DLD1 (cell line): Measurements from ENCODE around the gene RNH1.

Source experiments
- in situ Hi-C: cut with HindIII; loops from 2 replicates; pipeline ENCODE4 v1.10.0; 2017; ENCODE audit warnings: low sequenced_read_pairs

The RNH1 gene

DNA sequence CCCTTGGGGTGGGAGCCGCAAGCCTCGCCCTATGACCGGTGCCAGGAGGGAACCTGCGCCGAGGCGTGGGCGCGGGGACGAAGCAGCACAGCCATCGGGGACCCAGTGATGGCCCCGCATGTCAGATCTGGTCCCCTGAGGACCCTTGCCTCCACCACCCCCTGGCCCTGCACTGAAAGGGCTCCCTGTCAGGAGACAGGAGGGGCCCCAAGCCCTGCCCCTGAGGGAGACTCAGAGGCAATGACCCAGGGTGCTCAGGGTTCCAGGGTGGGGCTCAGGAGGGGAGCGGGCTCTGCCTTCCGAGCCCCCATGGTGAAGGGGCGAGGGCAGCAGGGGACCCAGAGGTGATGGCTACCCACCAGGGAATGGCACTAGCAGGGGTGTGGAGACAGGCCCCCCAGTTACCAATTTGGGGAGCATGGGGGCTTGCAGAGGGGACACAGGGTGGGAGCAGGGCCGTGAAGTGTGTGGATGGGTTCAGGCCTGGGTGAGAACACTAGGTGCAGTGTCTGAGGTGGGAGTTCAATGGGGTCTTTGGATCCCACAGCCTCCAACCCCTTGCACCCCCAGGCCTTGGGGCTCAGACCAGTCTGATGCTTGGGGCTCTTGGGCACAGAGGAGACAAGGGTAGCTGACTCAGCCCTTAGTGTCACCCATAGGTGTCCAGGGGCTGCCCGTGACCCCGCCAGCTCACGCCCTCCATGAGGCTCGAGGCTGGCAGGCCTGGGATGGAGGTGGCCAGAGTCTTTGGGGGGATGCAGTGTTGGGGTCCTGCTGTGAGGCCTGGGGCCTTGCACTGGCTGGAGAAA lies 30.8 kb upstream of the RNH1 start:
- in situ Hi-C loops: no loop called here

DNA sequence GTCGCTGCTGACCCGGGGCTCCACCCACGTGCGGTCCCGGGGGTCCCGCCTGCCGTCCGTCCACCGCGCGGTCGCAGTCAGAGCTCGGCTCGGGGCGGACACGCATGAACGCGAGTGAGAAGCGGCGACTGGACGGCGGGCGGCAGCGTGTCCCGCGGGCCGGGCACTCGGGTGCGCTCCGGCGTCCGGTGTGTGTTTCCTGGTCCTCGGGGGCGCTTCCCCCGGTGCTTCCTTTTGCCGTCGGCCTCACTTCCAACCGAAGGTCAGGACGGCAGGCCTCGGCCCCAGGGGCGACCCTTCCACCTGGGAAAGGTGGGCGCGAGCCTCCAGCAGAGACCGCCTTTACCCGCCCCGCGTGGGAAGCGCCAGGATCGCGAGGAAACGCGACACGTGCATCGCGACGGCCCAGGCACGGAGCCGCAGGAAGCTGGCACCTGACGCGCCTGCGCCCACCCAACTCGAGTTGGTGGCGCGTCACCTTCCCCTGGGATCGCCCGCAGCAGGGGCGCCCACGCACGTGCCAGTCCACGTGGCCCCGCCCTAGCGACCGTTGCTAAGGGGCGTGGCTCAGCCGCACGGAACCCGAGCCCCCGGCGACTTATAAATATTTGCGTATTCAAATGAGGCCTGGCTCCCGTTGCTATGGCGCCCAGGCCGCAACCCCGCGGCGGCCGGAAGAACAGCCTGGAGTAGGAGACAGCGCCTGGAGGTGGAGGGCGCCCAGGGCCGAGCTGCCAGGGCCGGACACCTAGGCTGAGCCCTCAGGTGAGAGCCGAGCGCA lies 30.0 kb upstream of the RNH1 start, which contains the start of gene LRRC56:
TSS of gene LRRC56 (plus strand) at position 687 of the 781 bp plus-strand sequence. CDS start 3,158 bp downstream, outside the sequence.
- in situ Hi-C loops: no loop called here

DNA sequence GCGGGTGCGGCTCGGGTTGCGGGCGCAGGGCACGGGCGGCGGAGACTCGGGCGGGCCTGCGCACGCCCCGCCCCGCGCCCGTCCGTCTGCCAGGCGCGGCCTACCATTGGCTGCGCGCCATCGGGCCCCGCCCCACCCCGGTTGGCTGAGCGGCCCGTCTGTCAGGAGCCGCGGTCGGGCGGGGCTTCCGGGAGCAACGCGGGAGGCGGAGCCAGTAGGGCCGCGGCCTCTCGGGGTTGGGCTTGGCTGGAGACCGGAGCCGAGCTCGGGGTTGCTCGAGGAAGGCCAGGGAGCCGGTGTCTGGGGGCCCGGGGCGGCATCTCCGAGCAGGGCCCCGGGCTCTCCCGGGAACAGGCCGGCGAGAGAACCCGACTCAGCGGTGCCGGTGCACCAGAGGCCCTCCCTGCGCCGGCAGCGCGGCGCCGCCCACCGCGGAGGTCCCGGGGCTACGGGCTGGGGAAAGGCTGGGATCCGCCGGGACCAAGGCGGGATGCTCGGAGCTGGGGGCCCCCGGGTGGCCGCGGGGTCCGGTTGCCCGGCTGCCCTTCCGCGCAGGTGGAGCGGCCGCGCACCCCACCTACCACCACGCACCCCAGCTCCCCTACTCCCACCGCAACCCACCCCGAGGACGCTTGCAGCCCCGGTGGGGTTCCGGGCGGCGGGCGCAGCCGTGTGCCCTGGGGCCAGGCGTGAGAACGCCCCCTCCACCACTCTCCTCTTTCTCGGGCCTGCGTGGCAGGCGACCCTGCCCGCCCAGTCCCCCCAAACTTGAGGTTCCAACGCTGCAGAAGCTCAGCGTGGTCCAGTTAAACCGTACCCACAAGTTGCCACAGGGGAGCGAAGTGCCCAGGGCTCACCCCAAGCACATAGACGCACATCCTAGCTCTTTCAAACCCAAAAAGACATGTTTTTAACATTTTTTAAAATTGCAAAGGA lies 28.7 kb upstream of the RNH1 start, which contains the start of gene HRAS:
TSS of gene HRAS (minus strand) at position 58 of the 936 bp plus-strand sequence.
- in situ Hi-C loops: no loop called here

DNA sequence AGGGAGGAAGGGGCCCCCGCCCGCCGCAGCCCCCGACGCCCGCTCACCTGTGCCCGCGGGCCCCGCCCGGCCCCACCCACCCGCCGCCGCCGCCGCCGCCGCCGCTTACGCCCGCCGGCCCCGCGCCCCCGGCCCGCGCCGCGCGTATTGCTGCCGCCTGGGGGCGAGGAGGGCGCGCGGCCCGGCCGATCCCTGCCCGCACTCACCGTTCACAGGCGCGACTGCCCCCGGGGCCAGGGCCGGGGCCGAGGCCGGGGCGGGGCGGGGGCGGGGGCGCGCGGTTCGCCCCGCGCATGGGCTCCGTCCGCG lies 28.1 kb upstream of the RNH1 start:
- in situ Hi-C loops: no loop called here

DNA sequence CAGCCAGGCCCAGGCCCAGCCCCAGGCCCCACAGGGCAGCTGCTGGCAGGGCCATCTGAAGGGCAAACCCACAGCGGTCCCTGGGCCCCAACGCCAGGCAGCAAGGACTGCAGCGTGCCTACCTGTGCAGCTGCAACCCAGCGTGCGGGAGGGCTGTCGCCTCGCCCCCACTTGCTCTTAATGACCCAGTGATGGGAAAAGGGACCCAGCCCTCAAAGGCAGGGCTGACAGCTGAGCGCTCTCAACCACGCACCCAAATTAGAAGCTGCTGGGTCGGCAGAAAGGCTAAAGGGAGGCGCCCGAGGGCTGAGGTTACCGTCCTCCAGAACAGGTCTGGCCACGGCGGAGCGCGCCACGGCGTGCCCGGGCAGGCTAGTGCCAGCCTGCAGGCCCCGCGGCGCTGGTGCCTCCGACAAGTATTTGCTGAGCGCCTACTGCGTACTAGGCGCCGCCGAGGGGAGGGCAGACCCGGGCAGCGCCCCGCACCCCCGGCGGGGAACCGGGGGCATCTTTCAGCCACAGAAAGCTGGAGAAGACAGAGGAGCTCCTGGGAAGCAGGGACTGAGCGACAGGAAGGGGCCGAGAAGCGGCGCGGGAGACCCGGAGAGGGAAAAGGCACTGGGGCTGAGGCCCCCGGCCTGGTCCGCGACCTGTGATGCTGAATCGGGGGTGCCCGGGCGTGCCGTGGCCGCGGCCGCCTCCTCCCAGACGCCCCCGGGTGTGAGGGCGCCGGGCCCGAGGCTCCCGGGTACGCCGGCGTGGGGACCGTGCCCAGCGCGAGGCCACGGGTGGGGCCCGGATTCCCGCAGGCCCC lies 27.6 kb upstream of the RNH1 start:
- in situ Hi-C loops: no loop called here

DNA sequence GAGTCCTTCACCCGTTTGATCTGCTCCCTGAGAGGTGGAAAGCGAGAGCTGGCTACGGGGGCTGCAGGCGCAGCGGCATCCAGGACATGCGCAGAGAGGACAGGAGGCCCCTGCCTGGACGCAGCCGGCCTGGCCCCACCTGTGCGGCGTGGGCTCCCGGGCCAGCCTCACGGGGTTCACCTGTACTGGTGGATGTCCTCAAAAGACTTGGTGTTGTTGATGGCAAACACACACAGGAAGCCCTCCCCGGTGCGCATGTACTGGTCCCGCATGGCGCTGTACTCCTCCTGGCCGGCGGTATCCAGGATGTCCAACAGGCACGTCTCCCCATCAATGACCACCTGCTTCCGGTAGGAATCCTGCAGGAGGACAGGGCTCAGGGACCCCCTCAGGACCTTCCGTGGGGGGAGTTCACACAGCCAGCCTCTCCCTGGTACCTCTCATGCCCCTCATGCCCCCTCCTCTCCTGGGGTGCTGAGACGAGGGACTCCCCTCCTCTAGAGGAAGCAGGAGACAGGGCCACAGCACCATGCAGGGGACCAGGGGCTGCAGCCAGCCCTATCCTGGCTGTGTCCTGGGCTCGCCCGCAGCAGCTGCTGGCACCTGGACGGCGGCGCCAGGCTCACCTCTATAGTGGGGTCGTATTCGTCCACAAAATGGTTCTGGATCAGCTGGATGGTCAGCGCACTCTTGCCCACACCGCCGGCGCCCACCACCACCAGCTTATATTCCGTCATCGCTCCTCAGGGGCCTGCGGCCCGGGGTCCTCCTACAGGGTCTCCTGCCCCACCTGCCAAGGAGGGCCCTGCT lies 26.7 kb upstream of the RNH1 start:
- in situ Hi-C loops: no loop called here

DNA sequence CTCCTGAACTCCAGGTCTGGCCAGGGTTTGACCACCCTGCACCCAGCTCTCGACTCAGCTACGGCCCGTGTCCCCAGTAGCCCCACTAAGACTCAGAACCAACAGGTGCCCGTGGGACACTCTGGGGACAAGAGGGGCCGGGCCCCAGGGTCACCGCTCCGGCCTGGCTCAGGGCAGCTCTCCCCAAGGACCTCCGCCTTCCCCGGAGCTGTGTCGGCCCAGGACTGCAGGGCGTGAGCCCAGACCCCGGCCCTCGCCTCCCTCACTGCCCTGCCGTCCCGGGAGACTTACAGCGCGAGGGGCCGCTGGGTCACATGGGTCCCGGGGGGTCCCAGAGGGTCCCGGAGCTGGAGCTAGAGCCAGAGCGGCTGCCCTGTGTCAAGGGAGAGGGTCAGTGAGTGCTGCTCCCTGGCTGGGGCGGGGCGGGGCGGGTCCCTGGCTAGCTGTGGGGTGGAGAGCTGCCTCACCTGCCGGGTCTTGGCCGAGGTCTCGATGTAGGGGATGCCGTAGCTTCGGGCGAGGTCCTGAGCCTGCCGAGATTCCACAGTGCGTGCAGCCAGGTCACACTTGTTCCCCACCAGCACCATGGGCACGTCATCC lies 26.0 kb upstream of the RNH1 start:
- in situ Hi-C loops: no loop called here

DNA sequence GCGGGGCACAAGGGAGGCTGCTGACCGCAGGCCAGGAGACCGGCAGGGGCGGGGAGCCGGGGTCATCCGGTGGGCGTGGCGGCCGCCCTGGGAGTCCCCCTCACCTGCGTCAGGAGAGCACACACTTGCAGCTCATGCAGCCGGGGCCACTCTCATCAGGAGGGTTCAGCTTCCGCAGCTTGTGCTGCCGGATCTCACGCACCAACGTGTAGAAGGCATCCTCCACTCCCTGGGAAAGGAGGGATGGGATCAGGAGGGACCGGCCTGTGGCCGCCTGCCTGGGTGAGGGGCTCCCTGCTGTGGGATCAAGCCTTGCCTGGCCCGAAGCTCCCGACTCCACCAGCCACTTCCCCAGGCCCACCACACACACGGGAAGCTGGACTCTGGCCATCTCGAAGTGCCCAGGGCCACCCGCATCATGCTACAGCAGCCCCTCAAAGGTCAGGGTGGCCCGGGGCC lies 25.5 kb upstream of the RNH1 start:
- in situ Hi-C loops: no loop called here

DNA sequence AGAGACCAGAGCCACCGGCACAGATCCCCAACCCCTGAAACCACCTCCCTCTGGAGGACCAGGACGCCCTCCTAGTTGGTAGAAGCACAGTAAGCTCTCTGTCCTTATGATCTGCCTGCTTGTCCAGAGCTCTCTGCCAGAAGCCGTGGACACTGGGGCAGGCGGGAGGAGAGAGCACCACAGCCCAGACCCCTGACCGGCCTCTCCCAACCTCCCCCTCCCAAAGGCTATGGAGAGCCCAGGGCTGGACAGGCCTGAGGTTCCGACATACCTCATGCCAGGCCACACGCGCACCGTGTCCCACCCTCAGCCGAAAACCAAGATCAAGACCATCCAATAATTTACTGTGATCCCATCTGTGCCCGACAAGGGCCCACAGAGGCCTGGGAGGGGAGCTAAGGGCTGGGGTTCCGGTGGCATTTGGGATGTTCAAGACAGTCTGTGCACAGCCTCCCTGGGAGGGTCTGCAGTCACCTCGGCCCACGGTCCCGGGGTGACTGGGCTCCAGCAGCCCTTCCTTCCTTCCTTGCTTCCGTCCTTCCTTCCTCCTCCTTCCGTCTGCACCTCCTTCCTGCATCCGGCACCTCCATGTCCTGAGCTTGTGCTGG lies 25.0 kb upstream of the RNH1 start:
- in situ Hi-C loops: no loop called here

DNA sequence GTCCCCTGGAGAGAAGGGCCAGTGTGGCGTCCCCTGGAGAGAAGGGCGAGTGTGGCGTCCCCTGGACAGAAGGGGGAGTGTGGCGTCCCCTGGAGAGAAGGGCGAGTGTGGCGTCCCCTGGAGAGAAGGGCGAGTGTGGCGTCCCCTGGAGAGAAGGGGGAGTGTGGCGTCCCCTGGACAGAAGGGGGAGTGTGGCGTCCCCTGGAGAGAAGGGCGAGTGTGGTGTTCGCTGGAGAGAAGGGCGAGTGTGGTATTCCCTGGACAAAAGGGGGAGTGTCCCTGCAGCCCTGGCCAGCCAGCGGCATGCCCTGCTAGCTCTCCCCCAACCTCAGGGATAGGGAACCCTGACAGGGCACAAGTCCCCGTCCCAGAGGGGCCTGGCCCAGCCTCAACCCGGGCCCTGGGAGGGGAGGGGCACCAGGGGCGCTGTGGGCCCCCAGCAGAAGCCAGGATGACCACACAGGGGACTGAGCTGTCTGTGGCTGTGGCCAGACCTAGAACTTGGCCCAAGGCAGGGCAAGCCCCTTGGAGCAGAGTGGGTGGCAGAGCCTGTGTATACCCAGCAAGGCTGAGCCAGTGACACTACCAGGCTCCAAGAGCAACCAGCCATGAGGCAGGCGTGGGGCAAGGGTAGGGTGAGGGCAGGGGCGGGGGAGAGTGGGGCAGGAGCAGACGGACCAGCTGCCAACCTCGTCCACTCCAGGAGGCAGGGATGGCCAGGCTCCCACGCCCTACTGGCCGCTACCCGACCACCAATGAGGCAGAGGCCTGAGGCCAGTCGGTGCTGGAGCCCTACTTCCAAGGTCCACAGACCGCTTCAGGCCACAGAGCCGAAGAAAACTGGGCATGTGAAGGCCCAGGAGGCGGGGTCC lies 24.2 kb upstream of the RNH1 start:
- in situ Hi-C loops: no loop called here

DNA sequence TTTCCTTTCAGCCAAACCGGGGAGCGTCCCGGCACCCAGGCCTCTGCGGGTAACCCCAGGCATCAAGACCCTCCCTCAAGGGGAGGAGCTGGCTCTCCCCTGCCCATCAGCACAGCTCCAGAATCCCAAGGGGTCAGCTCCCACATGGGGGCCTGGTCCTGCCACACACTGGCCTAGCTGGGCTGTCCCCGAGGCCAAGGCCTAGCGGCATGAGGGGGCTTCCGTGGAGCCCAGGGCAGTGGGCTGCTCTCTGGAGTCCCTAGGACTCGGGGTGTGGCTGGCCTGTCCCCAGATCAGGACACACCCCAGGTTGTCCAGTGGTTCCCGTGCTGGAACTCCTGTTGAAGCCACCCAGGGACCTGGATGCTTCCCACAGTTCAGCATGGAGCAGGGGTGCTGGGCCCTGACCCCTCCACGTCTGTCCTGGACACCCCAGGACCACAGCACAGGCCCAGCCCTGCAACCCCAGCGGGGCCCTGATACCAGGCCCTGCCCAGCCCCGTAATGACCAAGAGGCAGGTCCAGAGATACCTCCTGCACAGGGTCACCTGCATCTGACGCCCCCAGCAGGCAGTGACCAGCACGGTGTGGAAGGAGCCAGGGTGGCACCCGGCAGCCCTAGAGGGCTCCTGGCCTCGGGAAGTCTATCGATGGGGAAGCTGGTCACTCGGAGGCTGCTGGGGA lies 22.8 kb upstream of the RNH1 start:
- in situ Hi-C loops: no loop called here

DNA sequence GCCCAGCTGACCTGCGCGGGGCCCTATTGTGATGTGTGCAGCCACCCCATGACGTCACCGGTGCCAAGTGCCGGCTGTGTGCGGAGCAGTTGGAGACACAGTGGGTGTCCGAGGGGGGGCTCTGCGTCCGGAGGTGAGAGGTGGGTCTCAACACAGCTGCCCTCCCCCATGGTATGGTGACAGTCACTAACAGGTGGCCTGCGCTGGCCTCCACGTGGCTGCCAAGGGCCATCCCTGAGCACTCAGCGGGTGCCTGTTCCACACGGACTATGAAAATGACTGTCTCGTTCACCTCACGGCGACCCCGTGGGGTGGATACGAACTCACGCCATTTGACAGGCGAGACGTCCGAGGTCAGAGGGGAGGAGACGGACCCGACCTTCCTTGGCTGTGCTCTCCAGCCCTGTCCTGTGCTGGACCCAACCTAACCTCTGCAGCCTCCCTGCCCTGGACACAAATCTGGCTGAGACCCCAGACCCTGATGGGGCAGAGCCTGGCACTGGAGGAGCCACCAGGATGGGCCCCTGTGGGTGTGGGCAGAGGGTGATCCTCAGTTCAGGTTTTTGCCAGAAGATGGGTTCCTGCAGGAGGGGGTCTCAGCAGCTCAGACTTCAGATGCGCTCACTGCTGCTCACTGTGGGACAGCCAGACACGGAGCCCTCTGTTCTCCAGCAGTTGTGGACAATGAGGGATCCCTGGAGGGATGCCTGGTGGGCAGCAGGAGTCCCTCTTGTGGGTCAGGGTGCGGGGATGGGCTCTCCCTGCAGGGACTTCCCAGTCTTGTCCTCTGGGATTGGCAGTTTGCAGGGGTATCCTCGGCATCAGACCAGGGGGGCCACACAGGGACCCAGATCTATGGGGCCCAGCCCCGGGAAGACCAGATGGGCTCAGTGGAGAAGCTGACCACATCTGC lies 22.0 kb upstream of the RNH1 start:
- in situ Hi-C loops: no loop called here

DNA sequence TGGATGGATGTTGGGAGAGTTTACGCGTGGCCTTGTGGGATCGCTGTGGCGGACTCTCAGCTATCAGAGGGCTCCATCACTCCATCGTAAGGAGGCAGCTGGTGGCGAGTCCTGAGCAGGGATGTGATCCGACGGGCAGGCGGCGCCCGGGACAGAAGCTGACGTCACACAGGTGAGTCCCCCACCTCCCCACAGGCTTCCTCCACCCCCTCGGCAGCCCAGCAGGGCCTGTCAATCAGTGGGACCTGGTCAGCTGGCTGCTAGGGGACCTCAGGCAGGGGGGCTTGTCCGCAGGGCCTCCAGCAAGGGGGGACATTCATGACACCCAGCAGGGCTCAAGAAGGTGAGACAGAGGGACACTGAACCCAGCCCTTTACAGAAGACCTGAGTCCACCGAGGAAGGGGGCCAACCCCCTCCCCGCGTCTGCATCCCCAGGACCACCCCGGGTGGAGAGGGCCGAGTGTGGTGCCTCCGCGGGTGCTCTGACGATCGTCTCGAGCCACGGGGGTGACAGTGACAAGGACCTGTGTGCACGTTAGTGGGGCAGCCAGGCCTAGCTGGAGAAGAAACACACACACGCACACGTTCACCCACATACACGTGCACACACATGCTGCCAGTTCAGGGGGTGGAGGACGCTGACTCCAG lies 21.2 kb upstream of the RNH1 start:
- in situ Hi-C loops: no loop called here

DNA sequence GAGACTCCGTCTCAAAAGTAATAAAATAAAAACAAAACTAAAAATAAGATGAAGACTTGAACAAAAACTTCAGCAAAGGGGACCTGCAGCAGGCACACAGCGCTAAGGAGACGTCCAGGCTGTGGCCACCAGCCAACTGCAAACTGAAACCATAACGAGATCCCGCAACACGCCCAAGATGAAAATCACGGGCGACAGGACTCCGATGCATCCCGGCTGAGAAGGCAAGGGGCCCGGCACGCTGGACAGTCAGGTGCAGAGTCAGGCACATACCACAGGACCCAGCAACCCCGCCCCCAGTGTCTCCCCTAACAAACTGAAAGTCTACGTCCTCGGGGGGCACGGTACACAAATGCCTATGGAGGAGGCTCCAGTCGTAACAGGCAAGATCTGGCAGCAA lies 19.1 kb upstream of the RNH1 start:
- in situ Hi-C loops: no loop called here

DNA sequence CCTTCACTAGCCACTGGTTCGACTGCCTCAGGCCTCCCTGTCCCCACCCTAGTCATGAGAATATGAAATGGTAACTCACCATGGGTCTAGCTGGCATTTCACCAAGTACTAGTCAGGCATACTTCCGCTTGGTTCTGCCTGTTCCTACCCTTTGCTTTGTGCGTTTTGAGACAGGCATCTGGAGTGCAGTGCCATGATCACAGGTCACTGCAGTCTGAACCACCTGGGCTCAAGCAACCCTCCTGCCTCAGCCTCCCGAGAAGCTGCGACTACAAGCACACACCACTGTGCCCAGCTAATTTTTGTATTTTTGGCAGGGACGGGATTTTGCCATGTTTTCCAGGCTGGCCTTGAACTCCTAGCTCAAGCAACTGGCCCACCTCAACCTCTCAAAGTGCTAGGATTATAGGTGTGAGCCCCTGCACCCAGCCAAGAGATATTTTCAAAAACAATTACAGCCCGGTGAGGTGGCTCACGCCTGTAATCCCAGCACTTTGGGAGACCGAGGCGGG lies 14.2 kb upstream of the RNH1 start:
- in situ Hi-C loops: no loop called here
